ENCODE data around the gene SLC22A25.

GRCh38 chr11:63242089-63242781, 1.2 kb downstream of the SLC22A25 start:
- TF ChIP-seq CTCF (IDR thresholded peaks at IDR 0.05; ENCODE audit: poor library complexity, severe bottlenecking) = no peak
- no peak for TF ChIP-seq TAF1 (IDR thresholded peaks at IDR 0.05; ENCODE audit: low read depth)
- TF ChIP-seq REST (IDR thresholded peaks at IDR 0.05; ENCODE audit: borderline replicate concordance) = no peak
- no peak for TF ChIP-seq EZH2 (IDR thresholded peaks at IDR 0.05; ENCODE audit: borderline replicate concordance, insufficient read depth, low read length, poor library complexity, severe bottlenecking)
- TF ChIP-seq POLR2AphosphoS5 (IDR thresholded peaks at IDR 0.05) = no peak
- no peak for TF ChIP-seq EP300 (conservative IDR thresholded peaks at IDR 0.05; ENCODE audit: poor library complexity, severe bottlenecking)

All from neural cell (in vitro differentiated cells).